Activated CD4-positive, CD25-positive, alpha-beta regulatory T cell treated with anti-CD3 and anti-CD28 coated beads, Interleukin-2, amount 50 U/mL, for 24 hours (primary cell): ENCODE data around the gene ALAS1.
"Not testable (repeated sequence)": the region's sequence is repeated elsewhere in the genome, so short reads cannot be mapped to it uniquely, and the experiment has no call there.

Experiments used
- ATAC-seq, 2 donors: fragments of 150-1000 bp; cut with Tn5 transposase; one replicate each; pipeline ENCODE4 v1.10.0; 2021; ENCODE audit warnings: mild to moderate bottlenecking in 1 of 2, moderate library complexity in 1 of 2

Gene ALAS1

GRCh38 chr3:52197842-52198625, at the start of gene ALAS1:
ALAS1 (plus strand) TSS chr3:52198160; CDS start chr3:52199242, 1,082 bp downstream.
- peak; percentile 93 to 94 for ATAC-seq

GRCh38 chr3:52149021-52149420, 48.9 kb upstream of the ALAS1 start:
- ATAC-seq = no peak

GRCh38 chr3:52149726-52150125, 48.2 kb upstream of the ALAS1 start:
- ATAC-seq = no peak

GRCh38 chr3:52150357-52150756, 47.6 kb upstream of the ALAS1 start:
- no peak for ATAC-seq

- no peak for ATAC-seq
Measured at GRCh38 chr3:52150860-52151259, 47.1 kb upstream of the ALAS1 start.

GRCh38 chr3:52151991-52152390, 46.0 kb upstream of the ALAS1 start:
- ATAC-seq = not testable (repeated sequence)

GRCh38 chr3:52153389-52154096, 44.4 kb upstream of the ALAS1 start:
- no peak for ATAC-seq

- ATAC-seq = peak; percentile 87 to 90
Measured at GRCh38 chr3:52154135-52155094, 43.5 kb upstream of the ALAS1 start, which contains the start of gene POC1A. POC1A (minus strand) TSS chr3:52154423; CDS start chr3:52154372, 51 bp downstream.

GRCh38 chr3:52155912-52156311, 42.0 kb upstream of the ALAS1 start:
- ATAC-seq = no peak

- ATAC-seq = no peak
Measured at GRCh38 chr3:52159503-52159902, 38.5 kb upstream of the ALAS1 start.

GRCh38 chr3:52162250-52162872, 35.6 kb upstream of the ALAS1 start:
- ATAC-seq = no peak

GRCh38 chr3:52167240-52167639, 30.7 kb upstream of the ALAS1 start:
- ATAC-seq = no peak

GRCh38 chr3:52170217-52170616, 27.7 kb upstream of the ALAS1 start:
- ATAC-seq = not testable (repeated sequence)

- peak in 1 of 2 donors; percentile 30 for ATAC-seq
Measured at GRCh38 chr3:52171514-52172261, 26.3 kb upstream of the ALAS1 start.

- no peak for ATAC-seq
Measured at GRCh38 chr3:52172262-52172757, 25.6 kb upstream of the ALAS1 start.

- no peak for ATAC-seq
Measured at GRCh38 chr3:52173101-52173500, 24.9 kb upstream of the ALAS1 start.

GRCh38 chr3:52174896-52175295, 23.1 kb upstream of the ALAS1 start:
- ATAC-seq = no peak

- ATAC-seq = no peak
Measured at GRCh38 chr3:52175416-52176179, 22.4 kb upstream of the ALAS1 start.

GRCh38 chr3:52176180-52176752, 21.7 kb upstream of the ALAS1 start:
- ATAC-seq = no peak
